GM23338 (cell line): Measurements from ENCODE around the gene FAM20C. TPM values are rescaled to one million over a fixed set of nuclear protein-coding genes. Genes with fewer than 3 reads are reported as not detected.

Experiments used
- ATAC-seq: fragments of 200-7000 bp; cut with Tn5 transposase; 3 replicates; pipeline ENCODE4 v1.9.1; 2020
- DNase-seq: peaks from one replicate; pipeline ENCODE4 v3.0.0-alpha.2; 2015; ENCODE audit warnings: low spot score
- H2AFZ ChIP-seq: fragments of 200-600 bp; sonication (generic); 2 replicates; pipeline ENCODE4 v1.8.0; 2016; ENCODE audit warnings: antibody characterized with exemption, mild to moderate bottlenecking, moderate library complexity
- H3F3A ChIP-seq: fragments of 200-600 bp; sonication (generic); replicated peaks from 2 replicates; pipeline ENCODE4 v1.8.0; 2017; ENCODE audit warnings: antibody characterized with exemption, mixed run types, low read depth
- H3K27ac ChIP-seq: fragments of 200-600 bp; sonication (generic); 2 replicates; pipeline ENCODE4 v1.6.1; 2016; ENCODE audit warnings: low read depth
- H3K27me3 ChIP-seq: fragments of 200-600 bp; sonication (generic); 2 replicates; pipeline ENCODE4 v1.8.0; 2016; ENCODE audit warnings: mild to moderate bottlenecking, mixed run types, moderate library complexity; ENCODE audit not compliant: insufficient read depth
- H3K36me3 ChIP-seq: fragments of 200-600 bp; sonication (generic); 2 replicates; pipeline ENCODE4 v1.8.0; 2016; ENCODE audit warnings: mild to moderate bottlenecking; ENCODE audit not compliant: insufficient read depth
- H3K4me1 ChIP-seq: fragments of 200-600 bp; sonication (generic); 2 replicates; pipeline ENCODE4 v1.8.0; 2016; ENCODE audit warnings: mild to moderate bottlenecking, moderate library complexity; ENCODE audit not compliant: insufficient read depth
- H3K4me2 ChIP-seq: fragments of 200-600 bp; sonication (generic); 2 replicates; pipeline ENCODE4 v1.7.1; 2017; ENCODE audit warnings: mixed run types
- H3K4me3 ChIP-seq: fragments of 200-600 bp; sonication (generic); 2 replicates; pipeline ENCODE4 v1.6.1; 2016; ENCODE audit warnings: mixed run types
- H3K79me2 ChIP-seq: fragments of 200-600 bp; sonication (generic); replicated peaks from 2 replicates; pipeline ENCODE4 v1.8.0; 2017; ENCODE audit warnings: mild to moderate bottlenecking; ENCODE audit not compliant: insufficient read depth
- H3K9me2 ChIP-seq: fragments of 200-600 bp; sonication (generic); 2 replicates; pipeline ENCODE4 v1.8.0; 2017; ENCODE audit not compliant: insufficient read depth
- H4K20me1 ChIP-seq: fragments of 200-600 bp; sonication (generic); replicated peaks from 2 replicates; pipeline ENCODE4 v1.8.0; 2017; ENCODE audit warnings: mild to moderate bottlenecking; ENCODE audit not compliant: insufficient read depth
- H3K27ac Mint-ChIP-seq: 2 replicates; pipeline ENCODE4 v1.8.0; 2020; ENCODE audit warnings: inconsistent platforms, mild to moderate bottlenecking, moderate library complexity, mixed read lengths
- H3K27me3 Mint-ChIP-seq: 3 replicates; pipeline ENCODE4 v1.8.0; 2022; ENCODE audit warnings: low read depth, mild to moderate bottlenecking, moderate library complexity, mixed read lengths, inconsistent platforms; ENCODE audit not compliant: insufficient read depth, poor library complexity
- H3K36me3 Mint-ChIP-seq: 3 replicates; pipeline ENCODE4 v1.8.0; 2021; ENCODE audit warnings: low read depth, mild to moderate bottlenecking, inconsistent platforms, moderate library complexity, mixed read lengths
- H3K4me1 Mint-ChIP-seq: 3 replicates; pipeline ENCODE4 v1.8.0; 2020; ENCODE audit warnings: mild to moderate bottlenecking, inconsistent platforms, mixed read lengths
- H3K4me3 Mint-ChIP-seq: 3 replicates; pipeline ENCODE4 v1.8.0; 2021; ENCODE audit warnings: moderate library complexity, mild to moderate bottlenecking, inconsistent platforms, mixed read lengths
- H3K9me3 Mint-ChIP-seq: 3 replicates; pipeline ENCODE4 v1.8.0; 2020; ENCODE audit warnings: moderate library complexity, mild to moderate bottlenecking, inconsistent platforms, mixed read lengths
- CTCF ChIP-seq, 2 experiments: fragments of 200-600 bp in 1 of 2; sonication (generic) in 1 of 2; conservative IDR thresholded peaks; 2 replicates each; pipeline versions ENCODE4 v1.5.1 to v1.6.1; 2016 to 2017; ENCODE audit warnings: antibody characterized with exemption in 2 of 2, low read depth in 2 of 2, mild to moderate bottlenecking in 2 of 2, moderate library complexity in 1 of 2
- ETS1 ChIP-seq: IDR thresholded peaks from 2 replicates; pipeline ENCODE4 v1.6.1; 2016; ENCODE audit warnings: antibody characterized with exemption
- EZH2 ChIP-seq: fragments of 200-600 bp; sonication (generic); IDR thresholded peaks from one replicate; pipeline ENCODE4 v1.8.0; 2017; ENCODE audit warnings: antibody characterized with exemption, mild to moderate bottlenecking, low read depth; ENCODE audit not compliant: unreplicated experiment
- EZH2phosphoT487 ChIP-seq: fragments of 200-600 bp; sonication (generic); IDR thresholded peaks from one replicate; pipeline ENCODE4 v1.8.1; 2018; ENCODE audit warnings: antibody characterized with exemption; ENCODE audit not compliant: unreplicated experiment
- JUNB ChIP-seq: IDR thresholded peaks from one replicate; pipeline ENCODE4 v1.6.1; 2016; ENCODE audit warnings: antibody characterized with exemption; ENCODE audit not compliant: unreplicated experiment
- REST ChIP-seq: IDR thresholded peaks from one replicate; pipeline ENCODE4 v1.6.1; 2018; ENCODE audit warnings: antibody characterized with exemption; ENCODE audit not compliant: unreplicated experiment
- STAT1 ChIP-seq: IDR thresholded peaks from one replicate; pipeline ENCODE4 v1.6.1; 2016; ENCODE audit warnings: antibody characterized with exemption; ENCODE audit not compliant: unreplicated experiment
- ZNF114 ChIP-seq: fragments of 250-450 bp; sonication (Bioruptor Pico); IDR thresholded peaks from 2 replicates; pipeline ENCODE4 v1.5.0; 2020; ENCODE audit warnings: mild to moderate bottlenecking, moderate library complexity
- ZNF462 ChIP-seq: fragments of 250-450 bp; sonication (Bioruptor Pico); IDR thresholded peaks from 2 replicates; pipeline ENCODE4 v1.5.0; 2020; ENCODE audit warnings: mild to moderate bottlenecking, moderate library complexity
- polyA plus RNA-seq: library from polyadenylated mRNA; unstranded; fragments of >200 nt; fragmentation: Nextera tagmentation; extraction: Ambion mirVana; gene quantifications from 2 replicates; pipeline ENCODE4 v1.2.1, GENCODE V29; 2016
- total RNA-seq: library from RNA; depleted of rRNA; stranded (reverse); fragments of >200 nt; shearing (Covaris generic); gene quantifications from 2 replicates; pipeline ENCODE4 v1.2.3, GENCODE V29; 2014

The FAM20C gene
- total and polyA plus RNA-seq, 2 experiments from 2014 or later: 7.6 to 24.8 TPM

GRCh38 chr7:209906-210305 is 17.5 kb downstream of the FAM20C start (continued):
- TF ChIP-seq REST: no peak

- H2AFZ ChIP-seq: no peak overlapping the region
- H3K27me3 Mint-ChIP-seq: peaks cover 18% of the 10 kb centered on the region
- no peak overlapping the region for H3K27ac Mint-ChIP-seq
- H3F3A ChIP-seq: no peaks in the 10 kb centered on the region
- H3K27me3 ChIP-seq: no peaks in the 10 kb centered on the region
- no peak overlapping the region for H3K4me3 ChIP-seq
- peaks cover 61% of the 10 kb centered on the region for H3K36me3 Mint-ChIP-seq
- H3K9me2 ChIP-seq: no peaks in the 10 kb centered on the region
- H3K4me1 ChIP-seq: no peaks in the 10 kb centered on the region
- H3K27ac ChIP-seq: no peak overlapping the region
- no peaks in the 10 kb centered on the region; the same call in 1 of the 2 replicates for H3K36me3 ChIP-seq
- no peak overlapping the region for H3K4me3 Mint-ChIP-seq
- DNase-seq: no peak
- H3K4me2 ChIP-seq: no peak overlapping the region
- peaks cover 4% of the 10 kb centered on the region for H3K9me3 Mint-ChIP-seq
- ATAC-seq: no peak
- no peaks in the 10 kb centered on the region for H4K20me1 ChIP-seq
- H3K4me1 Mint-ChIP-seq: peaks cover 10% of the 10 kb centered on the region
- peaks cover 13% of the 10 kb centered on the region for H3K79me2 ChIP-seq
- TF ChIP-seq EZH2 (no peak), ETS1 (no peak), EZH2phosphoT487 (no peak), ZNF114 (CRISPR knock-in tag) (no peak), ZNF462 (CRISPR knock-in tag) (no peak), CTCF (conservative IDR thresholded peaks at IDR 0.05; ENCODE audit: low read depth in 2 of 2) (no peak), STAT1 (no peak), JUNB (no peak)
Measured at GRCh38 chr7:210401-210925, 18.1 kb downstream of the FAM20C start.
